NCI-H2196 (cell line): Measurements from ENCODE around the gene CCDC167.

Experiments used
- DNase-seq: peaks from one replicate; lab custom pipeline; 2025; ENCODE audit not compliant: unreplicated experiment; lab: John Stamatoyannopoulos, UW

CCDC167 gene

DNA sequence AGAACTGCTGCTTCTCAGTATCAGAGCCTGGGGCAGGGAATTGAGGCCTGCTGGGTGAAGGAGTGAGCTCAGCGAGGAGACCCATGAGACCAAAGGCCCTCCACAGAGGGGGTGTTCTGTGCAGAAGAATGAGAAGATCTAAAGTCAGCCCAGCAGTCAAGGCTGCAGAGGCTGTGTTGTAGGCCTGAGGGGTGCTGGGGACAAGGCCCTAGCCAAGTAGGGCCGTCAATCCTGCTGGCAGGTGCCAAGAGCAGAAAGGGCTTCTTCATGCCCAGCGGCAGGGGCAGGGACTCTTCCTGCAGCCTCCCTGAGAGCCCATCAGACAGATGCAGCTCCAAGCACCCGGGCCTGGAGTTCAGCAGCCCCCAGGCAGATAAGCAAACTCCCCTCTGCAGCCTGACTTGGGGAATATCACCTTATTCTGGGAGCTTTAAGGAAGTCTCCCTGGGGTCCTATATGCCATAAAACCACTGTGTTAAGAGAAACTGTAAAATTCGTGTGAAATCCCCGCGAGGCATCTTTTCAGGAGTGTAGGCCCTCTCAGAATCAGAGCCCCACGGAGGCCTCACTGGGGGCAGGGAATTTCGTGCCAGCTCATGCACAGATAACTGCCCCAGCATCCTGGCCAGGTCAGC, 9.0 kb downstream of the CCDC167 start:
- no peak for DNase-seq

DNA sequence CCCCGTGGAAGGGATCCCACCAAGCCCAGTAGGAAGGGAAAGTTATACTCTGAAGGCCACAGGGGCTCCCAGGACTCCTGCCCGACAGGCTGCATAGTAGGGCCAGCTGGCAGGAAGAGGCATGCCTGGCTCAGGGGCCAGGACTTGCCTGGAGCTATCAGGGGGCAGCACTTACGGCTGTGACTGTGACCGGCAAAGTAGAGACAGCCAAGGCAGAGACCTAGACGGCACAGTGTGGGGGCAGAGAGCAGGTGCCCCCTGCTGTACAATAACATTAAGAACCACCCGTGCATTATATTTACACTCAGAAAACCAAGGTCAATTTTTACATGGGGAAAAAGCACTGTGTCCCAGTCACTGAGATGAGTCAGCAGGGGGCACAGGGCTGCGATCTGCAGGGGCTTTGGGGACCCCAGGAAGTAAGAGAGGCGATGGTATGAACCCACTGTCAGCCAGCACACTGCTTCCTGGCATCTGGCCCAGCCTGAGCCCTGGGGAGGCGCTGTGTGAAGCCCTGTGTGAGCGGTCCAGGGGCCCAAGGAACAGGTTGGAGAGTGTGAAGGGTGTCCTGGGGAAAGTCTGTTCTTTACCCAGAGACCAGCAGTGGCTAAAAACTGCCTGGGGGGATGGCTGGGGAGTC, 9.9 kb downstream of the CCDC167 start:
- no peak for DNase-seq

DNA sequence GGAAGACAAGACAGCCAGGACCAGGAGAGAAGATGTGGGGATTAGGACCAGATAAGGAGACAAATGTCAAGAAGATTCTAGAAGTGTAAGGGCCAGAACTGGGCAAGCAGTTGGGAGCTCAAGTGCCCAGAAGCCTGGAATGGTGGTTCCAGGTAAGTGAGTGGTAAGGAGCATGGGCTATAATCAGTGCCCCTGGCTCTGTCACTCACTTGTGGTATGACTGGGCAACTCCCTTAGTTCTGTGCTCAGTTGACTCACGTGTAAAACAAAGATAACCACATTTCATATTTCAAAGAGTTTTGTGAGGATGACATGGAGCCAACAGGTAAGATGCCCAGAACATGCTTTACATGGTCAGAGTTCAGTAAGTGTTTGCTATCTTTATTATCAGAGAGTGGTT, 11.2 kb downstream of the CCDC167 start:
- no peak for DNase-seq

DNA sequence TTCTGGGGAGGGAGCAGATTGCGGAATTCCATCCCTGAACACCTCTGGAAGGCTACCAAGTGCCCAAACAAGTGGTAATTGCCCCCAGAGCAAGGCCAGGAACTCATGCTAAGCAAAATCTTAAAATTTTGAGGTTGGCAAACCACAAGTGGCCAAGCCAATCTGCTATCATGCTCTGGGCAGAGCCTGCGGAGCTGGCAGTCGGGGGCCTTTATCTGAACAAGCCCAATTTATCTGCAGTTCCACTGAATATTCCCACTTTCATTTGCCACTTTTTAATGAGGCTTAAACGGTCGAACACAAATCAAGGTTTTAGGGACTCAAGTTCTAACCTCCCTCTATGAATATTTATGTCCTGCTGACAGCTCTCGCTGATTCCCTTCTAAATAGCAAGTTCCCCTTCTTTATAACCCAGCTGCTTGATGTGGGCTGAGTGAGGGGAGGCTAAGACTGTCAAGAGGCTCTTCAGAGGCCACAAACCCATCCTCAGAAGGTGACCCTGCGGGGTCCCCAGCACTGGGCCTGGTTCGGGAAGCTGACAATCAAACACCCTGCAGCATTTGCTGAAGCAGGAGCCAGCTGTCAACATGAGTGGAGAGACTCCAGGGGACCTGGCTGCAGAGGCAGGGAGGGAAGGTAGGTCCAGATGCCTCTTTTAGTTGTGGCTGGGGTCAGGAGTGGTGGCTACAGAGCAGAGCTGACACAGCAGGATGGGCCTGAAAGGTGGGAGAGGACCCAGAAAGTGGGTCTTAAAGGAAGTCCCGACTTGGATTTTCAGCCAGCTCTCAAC, 11.9 kb downstream of the CCDC167 start:
- DNase-seq, result no peak

GRCh38 chr6:37486121-37486839, 13.4 kb downstream of the CCDC167 start:
- no peak for DNase-seq

DNA sequence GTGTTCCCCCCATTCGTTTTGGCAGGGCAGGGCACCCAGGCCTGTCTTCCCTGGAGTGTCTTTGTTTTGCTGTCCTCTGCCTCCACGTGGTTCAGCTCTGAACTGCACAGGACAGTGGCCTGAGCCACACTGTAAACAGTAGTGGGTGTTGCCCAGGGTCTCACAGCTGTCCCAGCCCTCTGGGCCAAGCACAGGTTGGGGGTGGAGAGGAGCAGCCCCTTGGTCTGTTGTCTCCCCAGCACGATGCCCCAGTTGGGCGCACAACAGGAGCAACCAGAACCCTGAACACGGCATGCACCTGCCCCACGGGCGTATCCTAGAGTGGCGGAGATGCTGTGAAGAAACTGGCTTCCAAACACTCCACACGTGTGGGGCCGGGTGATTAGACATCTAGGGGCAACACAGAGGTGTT, 14.4 kb downstream of the CCDC167 start:
- no peak for DNase-seq

GRCh38 chr6:37484786-37485170, 14.9 kb downstream of the CCDC167 start:
- DNase-seq, result no peak

GRCh38 chr6:37483917-37484785, 15.5 kb downstream of the CCDC167 start:
- peak; percentile 67 for DNase-seq

- no peak for DNase-seq
Observed at GRCh38 chr6:37483252-37483901, 16.3 kb downstream of the CCDC167 start.

DNA sequence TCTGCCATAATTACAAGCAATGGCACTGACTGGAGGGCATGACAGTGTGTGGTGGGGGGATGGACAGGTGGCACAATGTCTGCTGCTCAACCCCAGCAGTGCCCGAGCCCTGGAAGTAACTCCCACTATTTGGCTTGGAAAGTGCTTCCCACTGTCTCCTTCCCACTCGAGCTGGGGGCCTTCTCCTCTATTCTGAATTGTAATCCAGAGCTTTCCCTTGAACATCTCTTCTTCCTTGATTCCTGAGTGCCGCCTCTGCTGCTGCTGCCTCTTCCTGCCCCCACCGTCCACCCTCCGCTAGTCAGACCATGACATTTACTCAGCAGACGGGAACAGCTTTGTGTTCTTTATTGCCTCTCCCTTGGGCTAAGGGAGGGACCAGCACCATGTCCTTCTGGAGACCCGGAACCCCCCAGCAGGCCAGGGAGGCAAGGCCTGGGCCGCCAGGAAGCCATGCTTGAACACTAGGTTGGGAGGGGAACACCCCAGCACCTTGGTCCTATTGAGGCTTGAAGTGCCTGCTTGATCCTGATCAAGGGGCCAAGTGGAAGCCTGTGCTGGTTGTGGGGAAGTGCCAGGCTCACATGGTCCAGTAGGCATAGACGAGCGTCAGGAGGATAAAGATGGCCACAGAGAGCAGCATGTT, 17.0 kb downstream of the CCDC167 start:
- no peak for DNase-seq

DNA sequence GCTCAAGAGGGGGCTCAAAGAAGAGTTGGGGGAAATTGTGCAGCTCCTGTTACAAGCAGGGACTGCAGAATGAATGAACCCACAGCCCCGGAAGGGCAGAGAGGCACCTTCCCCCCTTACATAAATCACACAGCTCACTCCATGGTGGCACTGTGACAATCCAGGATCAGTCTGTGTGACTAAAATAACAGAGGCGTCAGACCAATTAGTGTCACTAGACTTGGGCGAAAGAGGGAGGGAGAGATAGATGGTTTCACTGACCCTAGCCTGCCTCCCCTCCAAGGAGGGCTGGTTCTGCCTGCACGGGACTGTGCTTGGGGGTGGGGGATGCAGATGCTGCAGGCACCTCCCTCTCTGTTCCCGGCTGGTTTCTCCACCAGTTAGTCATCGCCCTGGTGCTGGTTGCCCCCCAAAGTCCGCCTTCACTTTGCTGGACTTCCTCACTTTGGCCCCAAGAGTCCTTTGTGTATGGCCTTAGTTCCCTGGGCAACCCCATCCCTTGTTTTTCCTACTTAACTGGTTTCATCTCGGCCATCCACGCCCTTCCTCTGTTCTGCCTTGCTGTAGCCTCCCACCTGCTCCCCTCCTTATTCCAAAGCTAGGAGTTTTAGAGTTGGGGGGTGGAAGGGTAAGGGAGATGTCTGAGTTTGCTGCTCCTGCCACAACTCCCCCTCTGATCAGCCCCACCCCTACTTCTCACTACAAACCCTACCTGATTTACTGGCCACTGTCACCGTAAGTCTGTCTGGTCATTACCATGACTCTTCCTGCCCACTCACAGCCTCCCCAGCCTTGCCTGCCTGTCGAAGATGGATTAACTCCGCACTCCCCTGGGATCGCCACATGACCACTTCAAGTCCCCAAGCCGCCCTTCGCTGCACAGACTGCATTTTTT, 17.7 kb downstream of the CCDC167 start:
- DNase-seq, result no peak

- DNase-seq, result no peak
Observed at GRCh38 chr6:37480951-37481534, 18.6 kb downstream of the CCDC167 start.

DNA sequence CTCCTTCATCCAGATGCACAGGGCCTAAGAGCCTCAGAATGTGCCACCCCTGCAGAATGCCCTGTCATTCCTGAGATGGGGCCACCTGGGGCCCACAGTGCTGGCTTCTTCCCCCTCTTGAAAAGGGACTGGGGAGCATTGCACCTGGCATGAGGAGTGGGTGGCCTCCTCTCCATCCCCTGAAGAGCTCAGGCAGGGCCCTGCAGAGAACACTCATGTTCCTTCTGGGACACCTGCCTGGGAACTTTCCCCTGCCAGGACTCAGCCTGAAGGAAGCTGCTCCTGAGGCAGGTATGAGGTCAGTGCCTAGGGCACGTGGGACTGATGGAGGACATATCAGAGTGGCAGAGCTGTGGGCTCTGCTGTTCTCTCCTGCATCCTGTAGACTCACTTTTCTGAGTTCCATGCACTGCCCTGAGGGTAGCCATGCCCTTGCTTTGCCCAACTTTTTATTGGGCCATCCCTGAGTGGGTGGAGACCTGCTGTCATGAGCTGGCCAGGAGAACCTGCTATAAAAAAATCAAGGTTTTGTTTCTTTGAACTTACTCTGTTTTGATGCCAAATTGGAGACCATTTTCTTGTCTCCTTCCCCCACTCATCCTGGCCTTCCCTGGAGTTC, 19.5 kb downstream of the CCDC167 start:
- DNase-seq, result no peak

DNA sequence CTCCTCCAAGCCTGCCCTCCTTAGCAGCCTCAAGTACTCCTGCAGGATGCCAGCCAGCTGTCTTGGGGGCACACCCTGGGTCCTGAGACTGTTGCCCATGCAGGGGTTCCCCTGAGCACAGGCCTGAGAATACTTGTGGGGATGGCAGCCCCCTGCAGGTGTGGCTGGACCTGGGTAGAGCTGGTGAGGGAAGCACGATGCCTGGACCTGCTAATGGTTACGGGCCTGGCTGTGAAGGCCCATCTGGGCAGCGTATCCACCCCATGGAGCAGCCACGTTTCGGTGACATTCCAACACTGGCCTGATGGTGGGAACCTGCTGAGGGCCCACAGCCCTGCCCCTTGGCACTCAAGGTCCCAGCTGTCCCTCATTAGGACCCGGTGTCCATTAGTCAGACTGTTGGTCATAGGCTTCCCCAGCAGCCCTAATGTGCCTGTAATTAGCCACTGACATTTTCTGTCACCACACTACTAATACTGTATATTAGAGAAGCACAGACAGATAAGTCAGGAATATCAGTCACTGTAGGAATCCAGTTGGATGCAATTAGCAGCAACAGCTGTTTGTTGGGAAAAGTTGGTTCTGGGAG, 20.3 kb downstream of the CCDC167 start:
- no peak for DNase-seq

DNA sequence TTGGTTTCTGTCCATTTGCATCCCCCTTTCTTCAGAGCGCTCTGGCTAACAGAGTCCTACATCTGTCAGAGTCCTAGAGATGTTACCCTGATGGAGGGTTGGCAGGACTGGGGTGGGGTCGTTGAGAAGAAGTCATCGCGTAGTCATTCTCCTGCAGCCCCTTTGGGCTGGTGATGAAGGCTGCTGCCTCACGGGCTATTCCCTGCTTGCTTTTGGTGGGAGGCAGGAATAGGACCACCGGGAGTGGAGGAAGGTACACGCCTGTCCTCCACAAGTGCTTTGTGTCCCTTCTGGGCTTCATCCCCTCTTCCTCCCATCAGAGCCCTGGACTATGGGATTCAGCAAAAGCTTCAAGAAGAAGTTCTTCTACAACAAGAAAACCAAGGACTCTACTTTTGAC, 20.9 kb downstream of the CCDC167 start:
- no peak for DNase-seq

- DNase-seq, result no peak
Observed at GRCh38 chr6:37477656-37478435, 21.8 kb downstream of the CCDC167 start.

- DNase-seq, result no peak
Observed at GRCh38 chr6:37477191-37477590, 22.5 kb downstream of the CCDC167 start.
